ENCODE measurements around the gene PPP5C. TPM values are rescaled to one million over a fixed set of nuclear protein-coding genes. Genes with fewer than 3 reads are reported as not detected.
A peak's percentile ranks its signal among the peaks of the same experiment; 100 is the strongest.

PPP5C gene
- total RNA-seq = 49.1 and 57.7 TPM in 2 replicates

GRCh38 chr19:46346821-46347571, at the start of gene PPP5C:
TSS of gene PPP5C (plus strand) at chr19:46347087. CDS start at chr19:46347097, 10 bp downstream.
- DNase-seq (peak; percentile 84), ATAC-seq (ENCODE audit: low read depth) (peak; percentile 81)
- Mint-ChIP-seq H3K4me3 (peak within 1 kb of the TSS; percentile 95), H3K9me3 (no peaks in the 10 kb centered on the region), H3K27ac (peak within 1 kb of the TSS; percentile 88), H3K4me1 (peaks cover 54% of the 10 kb centered on the region), H3K36me3 (ENCODE audit: low read depth) (peaks cover 2% of the 10 kb centered on the region), H3K27me3 (peaks cover 3% of the 10 kb centered on the region)
- POLR2A ChIA-PET = interaction anchor here (0.6 kb wide), 1 partner anchor 1925 kb away, joined by 3 read pairs; no protein-coding TSS in a partner anchor
- intact Hi-C loops (cut with micrococcal nuclease) = loop anchor here (2.0 to 10.0 kb wide), 3 partner anchors 445 to 766 kb away; partner anchors contain the start of genes IRF2BP1, MYPOP and ZC3H4
- CTCF ChIA-PET = interaction anchor here (1.0 kb wide), 1 partner anchor 10 kb away, joined by 3 read pairs; no protein-coding TSS in a partner anchor
- no peak for TF ChIP-seq CTCF (IDR thresholded peaks at IDR 0.05)

GRCh38 chr19:46297700-46298478, 49.0 kb upstream of the PPP5C start:
- POLR2A ChIA-PET = interaction anchor here (0.7 kb wide), 1 partner anchor 662 kb away, joined by 4 read pairs; no protein-coding TSS in a partner anchor
- CTCF ChIA-PET = no interaction called here
- Mint-ChIP-seq H3K4me3 (no peak overlapping the region), H3K27me3 (peaks cover 29% of the 10 kb centered on the region), H3K36me3 (ENCODE audit: low read depth) (no peaks in the 10 kb centered on the region), H3K9me3 (no peaks in the 10 kb centered on the region), H3K4me1 (no peaks in the 10 kb centered on the region), H3K27ac (no peak overlapping the region)
- no peak for ATAC-seq (ENCODE audit: low read depth)
- no peak for TF ChIP-seq CTCF (IDR thresholded peaks at IDR 0.05)
- no peak for DNase-seq
- intact Hi-C loops (cut with micrococcal nuclease) = no loop called here

- Mint-ChIP-seq H3K9me3 (no peaks in the 10 kb centered on the region), H3K4me3 (no peak overlapping the region), H3K27me3 (peaks cover 29% of the 10 kb centered on the region), H3K27ac (no peak overlapping the region), H3K4me1 (no peaks in the 10 kb centered on the region), H3K36me3 (ENCODE audit: low read depth) (no peaks in the 10 kb centered on the region)
- ChIA-PET POLR2A (interaction anchor here (0.7 kb wide), 1 partner anchor 661 kb away, joined by 4 read pairs; no protein-coding TSS in a partner anchor), CTCF (no interaction called here)
- intact Hi-C loops (cut with micrococcal nuclease) = no loop called here
- no peak for ATAC-seq (ENCODE audit: low read depth)
- TF ChIP-seq CTCF (IDR thresholded peaks at IDR 0.05) = no peak
- DNase-seq = no peak
Measured at GRCh38 chr19:46298479-46299003, 48.3 kb upstream of the PPP5C start.

GRCh38 chr19:46299004-46299509, 47.8 kb upstream of the PPP5C start:
- H3K27me3 Mint-ChIP-seq = peaks cover 29% of the 10 kb centered on the region
- H3K27ac Mint-ChIP-seq = no peak overlapping the region
- H3K4me3 Mint-ChIP-seq = no peak overlapping the region
- ATAC-seq (ENCODE audit: low read depth) (no peak), DNase-seq (no peak)
- H3K36me3 Mint-ChIP-seq (ENCODE audit: low read depth) = no peaks in the 10 kb centered on the region
- no peaks in the 10 kb centered on the region for H3K4me1 Mint-ChIP-seq
- POLR2A ChIA-PET = no interaction called here
- CTCF ChIA-PET = no interaction called here
- TF ChIP-seq CTCF (IDR thresholded peaks at IDR 0.05) = no peak
- intact Hi-C loops (cut with micrococcal nuclease) = no loop called here
- H3K9me3 Mint-ChIP-seq = no peaks in the 10 kb centered on the region
